NCI-H2227 treated with DMSO at 0.1 percent for 48 hours (cell line): ENCODE measurements around the gene BTN2A1.
A peak's percentile ranks its signal among the peaks of the same experiment; 100 is the strongest.
"Not testable (repeated sequence)": the region's sequence is repeated elsewhere in the genome, so short reads cannot be mapped to it uniquely, and the experiment has no call there.

Source experiments
- DNase-seq: peaks from one replicate; lab custom pipeline; 2025; lab: John Stamatoyannopoulos, UW

The BTN2A1 gene

GRCh38 chr6:26457806-26458688, at the start of gene BTN2A1:
Gene BTN2A1, plus strand, starts transcription at chr6:26457955. Its CDS starts 682 bp downstream, at chr6:26458637.
- peak; percentile 91 for DNase-seq

GRCh38 chr6:26408828-26409730, 48.7 kb upstream of the BTN2A1 start:
- DNase-seq, result no peak

GRCh38 chr6:26411751-26412150, 46.0 kb upstream of the BTN2A1 start:
- DNase-seq, result no peak

DNA sequence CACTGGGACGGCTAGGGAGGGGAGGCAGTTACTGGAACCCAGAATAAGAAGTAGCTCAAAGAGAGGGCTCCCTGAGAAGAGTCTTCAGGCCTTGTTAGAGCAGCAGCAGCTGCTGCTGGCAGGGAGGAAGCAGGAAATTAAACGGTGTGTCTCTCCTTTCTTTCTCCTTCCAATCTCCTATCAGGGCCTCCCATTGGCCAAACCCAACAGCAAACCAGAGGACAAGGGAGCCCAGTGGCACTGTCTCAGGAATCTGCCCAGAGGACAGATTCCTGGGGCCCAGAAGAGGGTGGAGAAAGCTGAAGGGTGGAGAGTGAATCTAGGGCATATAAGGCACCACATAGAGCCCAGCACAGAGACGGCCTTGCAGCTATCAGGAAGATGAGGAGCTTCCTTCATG, 45.5 kb upstream of the BTN2A1 start:
- DNase-seq, result no peak

DNA sequence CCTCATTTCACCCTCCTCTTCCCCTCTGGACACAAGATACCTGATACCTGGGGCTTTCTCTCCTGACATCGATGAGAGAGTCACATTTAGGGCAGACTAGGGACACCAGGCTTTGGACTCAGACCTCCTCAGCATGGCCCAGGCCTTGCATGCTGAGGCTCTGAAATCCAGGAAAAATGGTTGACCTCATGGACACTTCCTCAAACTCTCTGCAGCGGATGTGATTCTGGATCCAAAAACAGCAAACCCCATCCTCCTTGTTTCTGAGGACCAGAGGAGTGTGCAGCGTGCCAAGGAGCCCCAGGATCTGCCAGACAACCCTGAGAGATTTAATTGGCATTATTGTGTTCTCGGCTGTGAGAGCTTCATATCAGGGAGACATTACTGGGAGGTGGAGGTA, 44.8 kb upstream of the BTN2A1 start:
- no peak for DNase-seq

- DNase-seq, result no peak
These were observed 43.5 kb upstream of the BTN2A1 start for GRCh38 chr6:26414281-26414680.

DNA sequence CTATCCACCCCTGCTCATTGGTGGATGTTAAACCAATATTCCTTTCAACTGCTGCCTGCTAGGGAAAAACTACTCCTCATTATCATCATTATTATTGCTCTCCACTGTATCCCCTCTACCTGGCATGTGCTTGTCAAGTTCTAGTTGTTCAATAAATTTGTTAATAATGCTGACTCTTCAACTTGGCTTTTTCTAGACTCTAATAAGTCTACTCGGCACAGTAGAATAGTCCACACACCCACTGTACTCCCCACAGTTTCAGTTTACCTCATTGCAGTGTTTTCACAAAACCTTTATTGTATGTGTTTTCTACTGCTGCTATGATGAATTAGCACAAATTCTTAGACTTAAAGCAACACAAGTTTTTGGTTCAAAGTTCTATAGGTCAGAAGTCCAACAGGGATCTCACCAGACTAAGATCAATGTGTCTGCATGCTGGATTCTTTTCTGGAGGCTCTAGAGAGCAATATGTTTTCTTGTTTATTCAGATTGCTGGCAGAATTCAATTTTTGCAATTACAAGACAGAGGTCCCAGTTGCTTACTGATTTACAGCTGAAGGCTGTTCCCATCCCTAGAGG, 42.6 kb upstream of the BTN2A1 start:
- no peak for DNase-seq

- DNase-seq, result no peak
These were observed 42.0 kb upstream of the BTN2A1 start for GRCh38 chr6:26415791-26416190.

DNA sequence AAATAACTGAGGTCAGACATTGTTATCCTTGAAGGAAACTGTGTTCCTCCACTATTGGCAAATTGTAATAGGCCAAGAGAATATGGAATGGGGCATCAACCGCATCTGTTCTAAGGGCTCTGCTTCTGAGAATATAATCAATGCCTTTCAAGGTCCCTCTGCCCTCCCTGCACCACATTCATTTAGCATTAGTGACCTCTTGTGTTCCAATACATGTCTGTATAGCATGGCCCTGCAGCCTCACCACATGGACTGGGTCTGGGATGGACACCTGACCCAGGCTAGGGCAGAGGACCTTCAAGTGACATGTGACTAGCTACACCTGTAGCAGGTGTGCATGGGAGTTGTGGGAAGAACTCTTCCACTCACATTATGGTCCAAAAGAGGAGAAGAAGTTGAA, 41.5 kb upstream of the BTN2A1 start:
- DNase-seq, result no peak

GRCh38 chr6:26418077-26418476, 39.7 kb upstream of the BTN2A1 start:
- DNase-seq, result not testable (repeated sequence)

DNA sequence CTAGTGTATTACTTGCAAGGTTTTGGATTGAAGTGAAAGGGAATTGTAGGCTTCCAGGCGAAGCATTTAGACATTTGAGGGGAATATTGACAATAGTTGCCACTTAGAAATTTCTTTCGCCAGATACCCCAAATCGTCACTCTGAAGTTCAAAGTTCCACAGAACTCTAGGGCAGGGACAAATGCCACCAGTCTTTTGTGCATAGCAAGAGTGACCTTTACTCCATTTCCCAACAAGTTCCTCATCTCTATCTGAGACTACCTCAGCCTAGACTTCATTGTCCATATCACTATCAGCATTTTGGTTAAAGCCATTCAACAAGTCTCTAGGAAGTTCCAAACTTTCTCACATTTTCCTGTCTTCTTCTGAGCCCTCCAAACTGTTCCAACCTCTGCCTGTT, 39.0 kb upstream of the BTN2A1 start:
- not testable (repeated sequence) for DNase-seq

GRCh38 chr6:26420688-26421171, 37.0 kb upstream of the BTN2A1 start:
- peak; percentile 9 for DNase-seq

- DNase-seq, result peak; percentile 87
These were observed 36.3 kb upstream of the BTN2A1 start for GRCh38 chr6:26421259-26422144.

DNA sequence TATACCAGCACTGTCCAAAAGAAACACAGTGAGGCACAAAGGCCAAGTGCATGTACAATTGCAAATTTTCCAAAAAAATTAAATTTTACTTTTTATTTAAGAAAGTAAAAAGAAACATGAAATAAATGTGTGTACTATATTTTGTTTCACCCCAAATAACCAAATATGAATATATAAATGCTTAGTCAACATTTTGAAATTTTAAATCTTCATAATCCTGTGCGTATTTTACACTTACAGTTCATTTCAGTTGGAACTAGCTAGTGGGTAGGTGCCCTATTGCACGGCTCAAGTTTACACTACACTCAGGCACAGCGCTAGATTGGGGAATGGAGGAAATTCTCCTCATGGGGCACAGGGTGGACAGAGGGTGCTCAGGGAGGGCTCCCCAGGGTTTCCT, 35.4 kb upstream of the BTN2A1 start:
- no peak for DNase-seq

- DNase-seq, result no peak
These were observed 30.9 kb upstream of the BTN2A1 start for GRCh38 chr6:26426691-26427450.

DNA sequence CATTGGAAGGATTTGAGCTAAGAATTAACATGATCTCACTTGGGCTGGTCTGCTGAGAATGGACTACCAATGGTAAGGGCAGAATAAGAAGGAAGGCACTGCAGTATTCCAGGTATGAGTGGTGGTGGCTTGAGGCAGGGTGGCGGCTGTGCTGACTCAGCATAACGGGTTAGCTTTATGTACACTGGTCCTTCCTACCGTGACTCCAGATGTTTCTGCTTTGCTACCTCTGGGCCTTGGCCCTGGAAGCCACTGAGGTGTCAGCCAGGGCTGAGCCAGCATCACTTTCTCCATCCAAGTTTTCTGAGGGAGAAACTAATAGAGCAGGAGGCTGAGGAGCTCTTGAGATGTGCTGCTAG, 30.3 kb upstream of the BTN2A1 start:
- no peak for DNase-seq

DNA sequence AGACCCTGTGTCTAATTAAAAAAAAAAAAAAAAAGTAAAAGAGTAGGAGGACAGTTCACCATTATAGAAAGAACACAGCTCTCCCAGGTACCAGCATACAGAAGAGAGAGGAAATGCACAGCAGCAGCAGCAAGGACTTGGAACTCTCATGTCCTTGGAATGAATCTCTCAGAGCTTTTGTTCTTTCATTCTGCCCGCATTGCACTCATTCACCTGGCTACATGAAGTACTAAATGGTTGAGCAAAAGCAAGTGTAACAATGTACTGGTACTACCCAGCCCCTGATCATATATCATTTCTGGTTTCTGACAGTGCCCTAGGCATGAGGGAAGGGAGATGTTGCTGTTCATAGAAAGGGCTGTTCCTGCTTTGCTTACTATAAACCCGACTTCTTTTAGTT, 29.5 kb upstream of the BTN2A1 start:
- no peak for DNase-seq

- DNase-seq, result no peak
These were observed 27.0 kb upstream of the BTN2A1 start for GRCh38 chr6:26430787-26431186.

DNA sequence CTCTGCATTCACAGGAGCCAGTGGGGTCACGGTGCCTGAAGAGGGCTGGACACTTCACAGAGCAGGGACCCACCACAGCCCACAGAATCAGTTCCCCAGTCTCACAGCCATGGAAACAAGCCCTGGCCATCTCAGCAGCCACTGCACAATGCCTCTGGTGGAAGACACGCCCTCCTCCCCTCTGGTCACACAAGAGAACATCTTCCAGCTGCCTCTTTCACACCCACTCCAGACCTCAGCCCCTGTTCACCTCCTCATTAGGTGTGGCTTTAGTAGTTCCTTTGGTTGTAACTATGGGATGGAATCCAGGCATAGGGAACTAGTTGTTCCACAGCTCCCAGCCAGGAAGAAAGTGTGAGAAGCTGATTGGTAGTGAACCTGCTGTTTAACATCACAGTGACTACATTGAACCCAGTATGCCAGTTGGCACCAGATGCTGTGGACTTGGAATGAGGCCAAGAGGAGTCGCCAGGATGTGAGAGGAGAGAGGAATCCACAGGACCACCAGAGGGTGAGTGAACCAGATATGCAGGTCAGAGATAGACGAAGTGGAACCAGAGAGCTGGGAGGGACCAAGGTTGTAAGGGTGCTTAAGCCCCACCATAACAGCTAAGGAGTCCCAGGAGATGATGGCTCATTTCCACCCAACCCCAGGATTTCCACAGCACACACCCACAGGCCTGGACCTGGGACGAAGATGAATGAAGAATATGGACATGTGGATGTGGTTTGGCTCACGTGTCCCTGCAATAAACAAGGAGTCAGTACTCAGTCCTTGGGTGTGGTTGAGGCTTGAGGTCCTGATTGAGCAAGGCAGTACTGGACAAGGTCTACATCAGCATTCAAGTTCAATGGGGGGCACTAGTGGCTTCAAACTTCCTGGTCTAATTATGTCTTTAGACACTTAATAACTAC, 26.2 kb upstream of the BTN2A1 start:
- DNase-seq, result no peak
